Kidney (tissue), 14 donors: ENCODE measurements around the gene ITPRIPL2. TPM values are rescaled to one million over a fixed set of nuclear protein-coding genes. Genes with fewer than 3 reads are reported as not detected.

Experiments used
- DNase-seq, 5 donors: peaks; one replicate each; pipeline ENCODE4 v3.0.0-alpha.2; 2013 to 2020
- FAIRE-seq: peaks from 2 replicates; lab custom pipeline; 2012; peaks lifted over from hg19 to GRCh38; lab: Jason Lieb, UNC
- H3K27ac ChIP-seq, 2 donors: one replicate each; pipeline ENCODE4 v1.7.0; 2013; ENCODE audit warnings: low read depth in 2 of 2, low read length in 2 of 2, inconsistent platforms in 1 of 2
- H3K27me3 ChIP-seq: one replicate; pipeline ENCODE4 v1.7.1; 2013; ENCODE audit warnings: low read length, inconsistent platforms; ENCODE audit not compliant: control insufficient read depth, insufficient read depth
- H3K36me3 ChIP-seq, 3 donors: one replicate each; pipeline versions ENCODE4 v1.7.0 to v1.7.1; 2013; ENCODE audit warnings: low read length in 3 of 3, control low read depth in 1 of 3, inconsistent platforms in 1 of 3; ENCODE audit not compliant: insufficient read depth in 3 of 3, control insufficient read depth in 2 of 3
- H3K4me1 ChIP-seq, 3 donors: one replicate each; pipeline versions ENCODE4 v1.7.0 to v1.7.1; 2013; ENCODE audit warnings: low read length in 3 of 3, inconsistent platforms in 1 of 3, low read depth in 1 of 3; ENCODE audit not compliant: control insufficient read depth in 2 of 3, insufficient read depth in 2 of 3
- H3K4me3 ChIP-seq, 3 donors: one replicate each; pipeline versions ENCODE4 v1.7.0 to v1.8.1; 2013; ENCODE audit warnings: low read length in 3 of 3, control low read depth in 1 of 3, inconsistent platforms in 1 of 3
- H3K9ac ChIP-seq, 3 donors: one replicate each; pipeline versions ENCODE4 v1.7.0 to v1.7.1; 2013; ENCODE audit warnings: low read length in 3 of 3, control low read depth in 1 of 3, inconsistent platforms in 1 of 3
- H3K9me3 ChIP-seq, 3 donors: one replicate each; pipeline versions ENCODE4 v1.7.0 to v1.7.1; 2013; ENCODE audit warnings: low read length in 3 of 3, control low read depth in 1 of 3, inconsistent platforms in 1 of 3; ENCODE audit not compliant: control insufficient read depth in 2 of 3, insufficient read depth in 1 of 3
- CTCF ChIP-seq: IDR thresholded peaks from 3 replicates; pipeline ENCODE4 v1.5.1; 2012; ENCODE audit warnings: mild to moderate bottlenecking, moderate library complexity, borderline replicate concordance; ENCODE audit not compliant: insufficient read depth; ENCODE audit errors: extremely low read depth
- intact Hi-C: fragments of 100-400 bp; cut with DNase I; formaldehyde crosslinking; loops from one replicate; pipeline ENCODE4 v1.11.1; 2022
- polyA plus RNA-seq: library from polyadenylated mRNA; stranded (reverse); fragments of 350-450 nt; fragmentation: Illumina TruSeq; extraction: RNeasy Lipid Tissue Mini Kit (QIAGEN cat#74804); gene quantifications from one replicate; pipeline ENCODE4 v1.2.3, GENCODE V29; 2014; ENCODE audit warnings: low read depth, low replicate concordance; ENCODE audit not compliant: insufficient read depth
- total RNA-seq: library from RNA; stranded (reverse); fragmentation: NEBNext Ultra II Directional; extraction: Animal tissue kit (Norgen Biotek cat#: 25700); gene quantifications from one replicate; pipeline ENCODE4 v1.2.1, GENCODE V29; 2021
- donor health status: control.
- donor health status: control.
- donor health status: control.
- donor health status: control.
- donor health status: control.
- donor health status: DM: yes; HTN: yes; CAD: no.
- donor health status: Normal renal cell carcinoma (clear cell type).

Gene ITPRIPL2
- total and polyA plus RNA-seq, 2 donors from 2014 or later: 6.7 to 48.1 TPM

GRCh38 chr16:19083670-19084069 is 30.1 kb upstream of the ITPRIPL2 start:
- no peak for TF ChIP-seq CTCF

GRCh38 chr16:19084139-19084538 is 29.6 kb upstream of the ITPRIPL2 start:
- Histone ChIP-seq H3K9me3 (no peaks in the 10 kb centered on the region), H3K4me1 (peaks cover 0 to 5% (median 0%) of the 10 kb centered on the region in 3 donors), H3K36me3 (peaks cover 0 to 2% (median under 1%) of the 10 kb centered on the region in 3 donors), H3K4me3 (no peak overlapping the region), H3K9ac (no peak overlapping the region), H3K27me3 (no peaks in the 10 kb centered on the region), H3K27ac (no peak overlapping the region)
- DNase-seq: no peak
- FAIRE-seq: no peak
- no peak for TF ChIP-seq CTCF
- intact Hi-C loops: no loop called here

More at GRCh38 chr16:19083670-19084069, 30.1 kb upstream of the ITPRIPL2 start:
- Histone ChIP-seq H3K27ac (no peak overlapping the region), H3K36me3 (peaks cover 0 to 5% (median 4%) of the 10 kb centered on the region in 3 donors), H3K4me1 (peaks cover 0 to 5% (median 0%) of the 10 kb centered on the region in 3 donors), H3K27me3 (no peaks in the 10 kb centered on the region), H3K9ac (no peak overlapping the region), H3K4me3 (no peak overlapping the region), H3K9me3 (no peaks in the 10 kb centered on the region)
- intact Hi-C loops: no loop called here
- DNase-seq (no peak), FAIRE-seq (no peak)

- H3K27ac ChIP-seq: no peak overlapping the region
- no peak overlapping the region for H3K9ac ChIP-seq
- no peak for FAIRE-seq
- H3K4me3 ChIP-seq: no peak overlapping the region
- DNase-seq: no peak
- intact Hi-C loops: no loop called here
- no peaks in the 10 kb centered on the region for H3K27me3 ChIP-seq
- H3K9me3 ChIP-seq: no peaks in the 10 kb centered on the region
- H3K4me1 ChIP-seq: peaks cover 0 to 5% (median 0%) of the 10 kb centered on the region in 3 donors
- no peak for TF ChIP-seq CTCF
- H3K36me3 ChIP-seq: peaks cover 0 to 2% (median 0%) of the 10 kb centered on the region in 3 donors
Observed at GRCh38 chr16:19084879-19085278, 28.9 kb upstream of the ITPRIPL2 start.
